HepG2 (cell line): ENCODE data around the gene DLL4. TPM values are rescaled to one million over a fixed set of nuclear protein-coding genes. Genes with fewer than 3 reads are reported as not detected.

Experiments
- ARID4A ChIP-seq: sonication (generic); formaldehyde crosslinking; IDR thresholded peaks from 2 replicates; pipeline ENCODE4 v1.5.0; 2020; ENCODE audit warnings: mild to moderate bottlenecking, missing genetic modification reagents, borderline replicate concordance
- FOXK2 ChIP-seq: fragments of 450-650 bp; IDR thresholded peaks from 2 replicates; pipeline ENCODE4 v1.6.1; 2016
- HNRNPL ChIP-seq: fragments of 200-400 bp; formaldehyde crosslinking; IDR thresholded peaks from 2 replicates; pipeline ENCODE4 v1.6.1; 2017; ENCODE audit warnings: mild to moderate bottlenecking, low read depth, low read length
- IRF9 ChIP-seq: sonication (generic); formaldehyde crosslinking; IDR thresholded peaks from 2 replicates; pipeline ENCODE4 v1.8.0; 2022; ENCODE audit warnings: missing genetic modification reagents, mild to moderate bottlenecking, borderline replicate concordance
- MIER2 ChIP-seq: IDR thresholded peaks from 2 replicates; pipeline ENCODE4 v1.6.1; 2016; ENCODE audit warnings: missing biosample characterization, missing genetic modification reagents
- MTA1 ChIP-seq: sonication (generic); formaldehyde crosslinking; IDR thresholded peaks from 2 replicates; pipeline ENCODE4 v1.4.0; 2020; ENCODE audit warnings: missing genetic modification reagents, mild to moderate bottlenecking, borderline replicate concordance
- NRL ChIP-seq: sonication (generic); formaldehyde crosslinking; IDR thresholded peaks from 2 replicates; pipeline ENCODE4 v1.5.0; 2020; ENCODE audit warnings: missing genetic modification reagents, mild to moderate bottlenecking, moderate library complexity, borderline replicate concordance
- PRPF4 ChIP-seq: fragments of 200-400 bp; formaldehyde crosslinking; IDR thresholded peaks from 2 replicates; pipeline ENCODE4 v1.6.1; 2016; ENCODE audit warnings: low read length, low read depth; ENCODE audit not compliant: poor library complexity, severe bottlenecking
- SALL1 ChIP-seq: sonication (generic); formaldehyde crosslinking; IDR thresholded peaks from 2 replicates; pipeline ENCODE4 v1.8.0; 2022; ENCODE audit warnings: mild to moderate bottlenecking, missing genetic modification reagents
- ZNF329 ChIP-seq: sonication (generic); formaldehyde crosslinking; IDR thresholded peaks from 2 replicates; pipeline ENCODE4 v1.9.0; 2021; ENCODE audit warnings: low read depth, mild to moderate bottlenecking, missing genetic modification reagents
- ZNF383 ChIP-seq: sonication (generic); formaldehyde crosslinking; IDR thresholded peaks from 2 replicates; pipeline ENCODE4 v1.4.0; 2020; ENCODE audit warnings: missing genetic modification reagents, mild to moderate bottlenecking, borderline replicate concordance
- ZNF547 ChIP-seq: sonication (generic); formaldehyde crosslinking; IDR thresholded peaks from 2 replicates; pipeline ENCODE4 v1.5.1; 2020; ENCODE audit warnings: mild to moderate bottlenecking, missing genetic modification reagents
- ZNF768 ChIP-seq: sonication (generic); formaldehyde crosslinking; IDR thresholded peaks from 2 replicates; pipeline ENCODE4 v1.4.0; 2020; ENCODE audit warnings: missing genetic modification reagents
- polyA plus RNA-seq, 8 experiments: library from polyadenylated mRNA; depleted of rRNA in 3 of 8; stranded (reverse) in 7 of 8; unstranded in 1 of 8; fragments of >200 nt; fragmentation: Illumina TruSeq in 4 of 8; extraction: Trizol in 4 of 8; gene quantifications; 2 replicates each; pipeline versions ENCODE4 v1.2.1 to v1.2.3, GENCODE V29; 2011 to 2016; ENCODE audit warnings: low read depth in 4 of 8, missing spikeins in 1 of 8, mixed read lengths in 1 of 8; ENCODE audit not compliant: insufficient read depth in 1 of 8
- total RNA-seq, 5 experiments: library from RNA; depleted of rRNA; stranded (reverse); fragments of >200 nt; fragmentation: Illumina TruSeq; extraction: Trizol; gene quantifications; 2 replicates each; pipeline ENCODE4 v1.2.3, GENCODE V29; 2016; ENCODE audit warnings: low read depth in 1 of 5
- TF ChIP-seq, protein P1 (sequence below): sonication (generic); formaldehyde crosslinking; IDR thresholded peaks from one replicate; pipeline ENCODE4 v1.5.1; 2020; ENCODE audit warnings: mild to moderate bottlenecking, missing genetic modification reagents; ENCODE audit errors: not compliant biosample characterization
- TF ChIP-seq, protein P2 (sequence below): sonication (generic); formaldehyde crosslinking; IDR thresholded peaks from 2 replicates; pipeline ENCODE4 v1.5.1; 2020; ENCODE audit warnings: missing genetic modification reagents, mild to moderate bottlenecking, borderline replicate concordance

DLL4 gene
- total and polyA plus RNA-seq, 2 of the 13 experiments (the other 11 are each of a cell fraction or from before 2014, with no cell fraction given) = 0.20 to 0.25 TPM

- TF ChIP-seq, protein P1, sequence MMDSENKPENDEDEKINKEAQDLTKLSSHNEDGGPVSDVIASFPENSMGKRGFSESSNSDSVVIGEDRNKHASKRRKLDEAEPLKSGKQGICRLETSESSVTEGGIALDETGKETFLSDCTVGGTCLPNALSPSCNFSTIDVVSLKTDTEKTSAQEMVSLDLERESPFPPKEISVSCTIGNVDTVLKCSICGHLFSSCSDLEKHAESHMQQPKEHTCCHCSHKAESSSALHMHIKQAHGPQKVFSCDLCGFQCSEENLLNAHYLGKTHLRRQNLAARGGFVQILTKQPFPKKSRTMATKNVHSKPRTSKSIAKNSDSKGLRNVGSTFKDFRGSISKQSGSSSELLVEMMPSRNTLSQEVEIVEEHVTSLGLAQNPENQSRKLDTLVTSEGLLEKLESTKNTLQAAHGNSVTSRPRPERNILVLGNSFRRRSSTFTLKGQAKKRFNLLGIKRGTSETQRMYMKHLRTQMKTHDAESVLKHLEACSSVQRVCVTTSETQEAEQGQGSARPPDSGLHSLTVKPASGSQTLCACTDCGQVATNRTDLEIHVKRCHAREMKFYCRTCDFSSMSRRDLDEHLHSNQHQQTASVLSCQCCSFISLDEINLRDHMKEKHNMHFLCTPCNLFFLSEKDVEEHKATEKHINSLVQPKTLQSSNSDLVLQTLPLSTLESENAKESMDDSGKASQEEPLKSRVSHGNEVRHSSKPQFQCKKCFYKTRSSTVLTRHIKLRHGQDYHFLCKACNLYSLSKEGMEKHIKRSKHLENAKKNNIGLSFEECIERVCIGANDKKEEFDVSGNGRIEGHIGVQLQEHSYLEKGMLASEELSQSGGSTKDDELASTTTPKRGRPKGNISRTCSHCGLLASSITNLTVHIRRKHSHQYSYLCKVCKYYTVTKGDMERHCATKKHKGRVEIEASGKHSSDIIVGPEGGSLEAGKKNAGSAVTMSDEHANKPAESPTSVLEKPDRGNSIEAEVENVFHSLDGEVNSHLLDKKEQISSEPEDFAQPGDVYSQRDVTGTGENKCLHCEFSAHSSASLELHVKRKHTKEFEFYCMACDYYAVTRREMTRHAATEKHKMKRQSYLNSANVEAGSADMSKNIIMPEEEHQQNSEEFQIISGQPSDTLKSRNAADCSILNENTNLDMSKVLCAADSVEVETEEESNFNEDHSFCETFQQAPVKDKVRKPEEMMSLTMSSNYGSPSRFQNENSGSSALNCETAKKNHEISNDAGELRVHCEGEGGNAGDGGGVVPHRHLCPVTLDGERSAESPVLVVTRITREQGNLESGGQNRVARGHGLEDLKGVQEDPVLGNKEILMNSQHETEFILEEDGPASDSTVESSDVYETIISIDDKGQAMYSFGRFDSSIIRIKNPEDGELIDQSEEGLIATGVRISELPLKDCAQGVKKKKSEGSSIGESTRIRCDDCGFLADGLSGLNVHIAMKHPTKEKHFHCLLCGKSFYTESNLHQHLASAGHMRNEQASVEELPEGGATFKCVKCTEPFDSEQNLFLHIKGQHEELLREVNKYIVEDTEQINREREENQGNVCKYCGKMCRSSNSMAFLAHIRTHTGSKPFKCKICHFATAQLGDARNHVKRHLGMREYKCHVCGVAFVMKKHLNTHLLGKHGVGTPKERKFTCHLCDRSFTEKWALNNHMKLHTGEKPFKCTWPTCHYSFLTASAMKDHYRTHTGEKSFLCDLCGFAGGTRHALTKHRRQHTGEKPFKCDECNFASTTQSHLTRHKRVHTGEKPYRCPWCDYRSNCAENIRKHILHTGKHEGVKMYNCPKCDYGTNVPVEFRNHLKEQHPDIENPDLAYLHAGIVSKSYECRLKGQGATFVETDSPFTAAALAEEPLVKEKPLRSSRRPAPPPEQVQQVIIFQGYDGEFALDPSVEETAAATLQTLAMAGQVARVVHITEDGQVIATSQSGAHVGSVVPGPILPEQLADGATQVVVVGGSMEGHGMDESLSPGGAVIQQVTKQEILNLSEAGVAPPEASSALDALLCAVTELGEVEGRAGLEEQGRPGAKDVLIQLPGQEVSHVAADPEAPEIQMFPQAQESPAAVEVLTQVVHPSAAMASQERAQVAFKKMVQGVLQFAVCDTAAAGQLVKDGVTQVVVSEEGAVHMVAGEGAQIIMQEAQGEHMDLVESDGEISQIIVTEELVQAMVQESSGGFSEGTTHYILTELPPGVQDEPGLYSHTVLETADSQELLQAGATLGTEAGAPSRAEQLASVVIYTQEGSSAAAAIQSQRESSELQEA = peak; percentile 62
- TF ChIP-seq ZNF383 (CRISPR knock-in tag) (no peak), NRL (CRISPR knock-in tag) (0 out of 2 replicates have a peak, but pooled peaks have one; percentile 12), ZNF768 (CRISPR knock-in tag) (no peak), MIER2 (no peak), ARID4A (CRISPR knock-in tag) (no peak; the same call in 1 of the 2 replicates), FOXK2 (no peak), IRF9 (CRISPR knock-in tag) (0 out of 2 replicates have a peak, but pooled peaks have one; percentile 33), ZNF547 (0 out of 2 replicates have a peak, but pooled peaks have one; percentile 64), MTA1 (CRISPR knock-in tag) (peak; percentile 56; the same call in 1 of the 2 replicates), ZNF329 (no peak), SALL1 (0 out of 2 replicates have a peak, but pooled peaks have one; percentile 5), PRPF4 (no peak), HNRNPL (peak; percentile 46; the same call in 1 of the 2 replicates)
- TF ChIP-seq, protein P2, sequence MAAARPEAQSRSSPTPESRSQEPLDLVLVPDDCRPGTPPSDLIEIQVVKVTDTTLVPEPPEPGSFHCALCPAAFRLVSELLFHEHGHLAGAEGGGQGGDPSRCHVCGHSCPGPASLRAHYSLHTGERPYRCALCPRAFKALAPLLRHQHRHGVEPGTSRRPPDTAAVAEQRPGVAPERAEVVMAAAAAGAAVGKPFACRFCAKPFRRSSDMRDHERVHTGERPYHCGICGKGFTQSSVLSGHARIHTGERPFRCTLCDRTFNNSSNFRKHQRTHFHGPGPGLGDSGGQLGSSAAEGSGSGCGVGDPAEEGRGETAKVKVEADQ (CRISPR knock-in tag) = peak; percentile 77; the same call in 1 of the 2 replicates
Observed at GRCh38 chr15:40936234-40936708, 7.1 kb downstream of the DLL4 start (continued).
